ENCODE data around the gene FPR3.
A peak's percentile ranks its signal among the peaks of the same experiment; 100 is the strongest.
"Not testable (repeated sequence)": the region's sequence is repeated elsewhere in the genome, so short reads cannot be mapped to it uniquely, and the experiment has no call there.

Gene FPR3

DNA sequence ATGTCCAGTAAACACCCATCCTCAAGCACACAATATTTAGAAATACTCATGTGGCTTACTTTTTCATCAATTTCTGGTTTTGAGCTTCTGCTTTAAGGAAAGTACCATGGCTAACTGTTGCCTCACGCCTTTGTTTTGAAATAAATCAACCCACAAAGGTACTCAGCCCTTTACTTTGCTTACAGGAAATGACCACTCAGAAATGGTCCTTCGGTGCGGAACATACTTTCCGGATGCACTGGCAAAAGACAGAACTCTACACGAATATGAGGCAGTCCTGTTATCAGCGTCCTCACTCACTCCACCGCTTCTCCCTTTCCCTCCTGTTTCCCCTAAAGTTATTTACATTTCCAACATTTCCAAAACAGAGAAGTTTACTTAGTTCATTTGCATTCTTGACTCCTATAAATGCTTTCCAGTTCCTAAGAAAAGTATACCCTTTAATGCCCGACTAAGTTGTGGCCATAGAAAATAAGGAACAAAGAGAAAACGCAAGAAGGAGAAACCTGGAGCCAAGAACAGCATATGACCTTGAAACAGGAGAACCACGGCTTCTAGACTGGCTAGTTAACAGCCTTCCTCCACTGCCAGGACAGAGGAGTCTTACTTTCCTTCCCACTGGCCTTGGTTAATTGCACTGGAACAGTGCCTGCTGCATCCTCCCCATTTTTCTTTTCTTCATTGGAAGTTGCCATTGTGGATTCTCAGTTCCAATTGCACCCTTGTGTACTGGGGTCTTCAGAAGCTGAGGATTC lies 23.4 kb upstream of the FPR3 start:
- TF ChIP-seq, protein P1, sequence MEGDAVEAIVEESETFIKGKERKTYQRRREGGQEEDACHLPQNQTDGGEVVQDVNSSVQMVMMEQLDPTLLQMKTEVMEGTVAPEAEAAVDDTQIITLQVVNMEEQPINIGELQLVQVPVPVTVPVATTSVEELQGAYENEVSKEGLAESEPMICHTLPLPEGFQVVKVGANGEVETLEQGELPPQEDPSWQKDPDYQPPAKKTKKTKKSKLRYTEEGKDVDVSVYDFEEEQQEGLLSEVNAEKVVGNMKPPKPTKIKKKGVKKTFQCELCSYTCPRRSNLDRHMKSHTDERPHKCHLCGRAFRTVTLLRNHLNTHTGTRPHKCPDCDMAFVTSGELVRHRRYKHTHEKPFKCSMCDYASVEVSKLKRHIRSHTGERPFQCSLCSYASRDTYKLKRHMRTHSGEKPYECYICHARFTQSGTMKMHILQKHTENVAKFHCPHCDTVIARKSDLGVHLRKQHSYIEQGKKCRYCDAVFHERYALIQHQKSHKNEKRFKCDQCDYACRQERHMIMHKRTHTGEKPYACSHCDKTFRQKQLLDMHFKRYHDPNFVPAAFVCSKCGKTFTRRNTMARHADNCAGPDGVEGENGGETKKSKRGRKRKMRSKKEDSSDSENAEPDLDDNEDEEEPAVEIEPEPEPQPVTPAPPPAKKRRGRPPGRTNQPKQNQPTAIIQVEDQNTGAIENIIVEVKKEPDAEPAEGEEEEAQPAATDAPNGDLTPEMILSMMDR (IDR thresholded peaks at IDR 0.05; ENCODE audit: control insufficient read depth, insufficient read depth, low read depth, low read length, missing control alignments), result no peak
- no peak for DNase-seq (ENCODE audit: low read depth)
- no peak overlapping the region for H3K4me3 ChIP-seq (ENCODE audit: control insufficient read depth, low read depth, low read length)

DNA sequence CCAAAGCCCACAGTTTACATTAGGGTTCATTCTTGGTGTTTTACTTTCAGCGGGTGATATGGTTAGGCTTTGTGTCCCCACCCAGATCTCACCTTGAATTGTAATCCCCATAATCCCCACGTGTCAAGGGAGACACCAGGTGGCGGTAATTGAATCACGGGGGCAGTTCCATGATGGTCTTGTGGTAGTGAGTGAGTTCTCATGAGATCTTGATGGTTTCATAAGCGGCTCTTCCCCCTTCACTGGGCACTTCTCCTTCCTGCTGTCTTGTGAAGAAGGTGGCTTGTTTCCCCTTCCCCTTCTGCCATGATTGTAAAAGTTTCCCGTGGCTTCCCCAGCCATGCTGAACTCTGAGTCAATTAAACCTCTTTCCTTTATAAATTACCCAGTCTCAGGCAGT lies 22.0 kb upstream of the FPR3 start:
- H3K4me3 ChIP-seq (ENCODE audit: control insufficient read depth, low read depth, low read length), result no peak overlapping the region
- no peak for DNase-seq (ENCODE audit: low read depth)
- TF ChIP-seq, protein P1 (IDR thresholded peaks at IDR 0.05; ENCODE audit: control insufficient read depth, insufficient read depth, low read depth, low read length, missing control alignments), result no peak

DNA sequence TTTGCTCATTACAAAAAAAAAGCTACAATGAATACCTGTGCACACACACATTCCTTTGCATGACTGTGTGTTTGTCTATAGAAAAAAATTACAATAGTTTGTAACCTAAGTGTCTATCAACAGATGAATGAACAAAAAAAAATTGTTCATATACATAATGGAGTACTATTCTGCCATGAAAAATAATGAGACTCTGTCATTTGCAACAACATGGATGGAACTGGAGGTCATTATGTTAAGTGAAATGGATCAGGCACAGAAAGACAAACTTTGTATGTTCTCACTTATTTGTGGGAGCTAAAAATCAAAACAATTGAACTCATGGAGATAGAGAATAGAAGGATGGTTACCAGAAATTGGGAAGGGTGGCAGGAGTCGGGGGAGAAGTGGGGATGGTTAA lies 18.4 kb upstream of the FPR3 start:
- DNase-seq (ENCODE audit: low read depth), result not testable (repeated sequence)

DNA sequence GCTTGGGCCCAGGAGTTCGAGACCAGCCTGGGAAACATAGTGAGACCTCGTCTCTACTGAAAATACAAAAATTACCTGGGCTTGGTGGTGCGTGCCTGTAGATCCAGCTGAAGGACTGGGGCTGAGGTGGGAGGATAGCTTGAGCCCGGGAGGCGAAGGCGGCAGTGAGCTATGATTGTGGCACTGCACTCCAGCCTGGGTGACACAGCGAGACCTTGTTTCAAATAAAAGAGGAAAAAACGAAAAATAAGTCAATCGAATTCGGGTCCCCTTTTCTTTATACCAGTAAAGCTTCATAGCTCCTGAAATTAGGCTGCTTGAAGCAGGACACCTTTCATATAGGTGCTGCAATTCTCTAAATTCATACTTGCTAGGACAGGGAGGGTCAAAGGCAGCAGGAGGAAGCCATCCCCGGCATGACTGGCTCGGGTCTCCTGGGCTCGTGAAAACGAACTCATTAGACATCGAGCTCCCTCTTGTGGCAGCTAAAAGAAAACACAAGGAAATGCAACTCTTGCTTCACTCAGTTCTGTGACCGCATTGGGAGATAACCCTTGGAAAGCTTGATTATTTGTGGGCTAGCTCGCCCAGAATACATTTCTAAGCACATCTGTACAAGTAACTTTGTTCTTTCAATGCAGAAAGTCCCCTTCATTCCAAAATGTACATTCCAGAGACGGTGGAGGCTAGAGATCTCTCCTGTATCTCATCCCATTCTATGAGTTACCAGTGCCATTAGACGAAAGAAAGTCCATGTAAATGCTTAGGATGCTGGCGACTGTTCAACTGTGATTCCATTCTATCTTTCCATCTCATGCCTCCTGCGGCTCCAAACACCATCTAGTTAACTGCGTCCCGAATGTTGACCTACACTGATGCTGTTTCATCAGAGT lies 17.1 kb upstream of the FPR3 start:
- TF ChIP-seq, protein P1 (IDR thresholded peaks at IDR 0.05; ENCODE audit: control insufficient read depth, insufficient read depth, low read depth, low read length, missing control alignments), result peak; percentile 65
- no peak overlapping the region for H3K4me3 ChIP-seq (ENCODE audit: control insufficient read depth, low read depth, low read length)
- peak; percentile 84 for DNase-seq (ENCODE audit: low read depth)

More for the DNA sequence above, 18.4 kb upstream of the FPR3 start:
- not testable (repeated sequence) for H3K4me3 ChIP-seq (ENCODE audit: control insufficient read depth, low read depth, low read length)

DNA sequence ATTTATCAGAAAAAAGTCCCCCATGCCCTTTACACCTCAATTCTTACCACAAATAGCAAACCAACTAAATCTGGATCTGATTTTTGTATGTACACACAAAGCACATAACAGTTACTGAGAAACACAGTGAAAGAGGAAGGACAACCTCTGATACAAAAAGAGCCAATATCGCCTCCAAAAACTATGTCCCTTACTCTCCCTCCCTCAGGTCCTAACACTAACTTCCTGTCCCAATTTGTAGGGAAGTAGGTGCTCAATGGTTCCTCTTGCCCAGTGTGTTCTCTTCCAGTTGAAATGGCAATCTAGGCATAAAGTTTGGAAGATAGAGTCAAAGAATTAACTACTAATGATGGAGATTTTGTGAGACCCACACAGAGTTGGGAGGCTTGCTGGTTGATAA lies 15.8 kb upstream of the FPR3 start:
- TF ChIP-seq, protein P1 (IDR thresholded peaks at IDR 0.05; ENCODE audit: control insufficient read depth, insufficient read depth, low read depth, low read length, missing control alignments), result no peak
- no peak overlapping the region for H3K4me3 ChIP-seq (ENCODE audit: control insufficient read depth, low read depth, low read length)
- no peak for DNase-seq (ENCODE audit: low read depth)

DNA sequence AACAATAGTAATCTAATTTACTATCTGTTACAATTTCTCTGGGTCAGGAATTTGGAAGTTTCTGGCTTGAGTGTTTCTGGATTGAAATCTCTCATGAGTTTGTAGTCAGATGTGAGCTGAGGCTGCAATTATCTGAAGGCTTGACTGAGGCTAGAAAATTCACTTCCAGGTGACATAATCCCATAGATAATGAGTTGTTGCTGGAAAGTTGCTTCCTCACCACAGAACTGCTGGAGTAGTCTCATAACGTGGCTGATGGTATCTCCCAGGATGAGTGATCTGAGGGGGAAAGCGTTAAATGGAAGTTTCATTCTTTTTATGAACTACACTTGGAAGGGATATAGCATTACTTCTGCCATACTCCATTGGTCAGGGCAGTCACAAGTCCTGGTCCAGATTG lies 15.3 kb upstream of the FPR3 start:
- no peak for DNase-seq (ENCODE audit: low read depth)
- TF ChIP-seq, protein P1 (IDR thresholded peaks at IDR 0.05; ENCODE audit: control insufficient read depth, insufficient read depth, low read depth, low read length, missing control alignments), result no peak
- no peak overlapping the region for H3K4me3 ChIP-seq (ENCODE audit: control insufficient read depth, low read depth, low read length)

DNA sequence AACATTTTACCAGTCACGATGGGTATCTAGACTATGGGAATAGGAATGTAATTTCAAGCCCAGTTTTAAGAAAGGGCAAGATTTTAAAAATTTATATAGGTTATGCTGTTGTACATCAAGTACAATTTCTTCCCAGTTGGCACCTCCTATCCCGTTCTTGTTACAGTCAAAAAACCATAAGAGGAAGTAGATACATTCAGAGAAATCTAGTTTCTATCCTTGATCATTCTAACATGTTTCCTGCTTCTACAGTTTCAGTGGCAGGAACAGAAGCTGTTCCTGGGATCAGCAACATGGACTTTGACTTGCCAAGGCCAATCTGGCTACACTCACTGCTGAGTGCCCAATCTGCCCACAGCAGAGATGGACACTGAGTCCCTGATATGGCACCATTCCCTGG lies 14.7 kb upstream of the FPR3 start:
- no peak for DNase-seq (ENCODE audit: low read depth)
- H3K4me3 ChIP-seq (ENCODE audit: control insufficient read depth, low read depth, low read length), result no peak overlapping the region
- TF ChIP-seq, protein P1 (IDR thresholded peaks at IDR 0.05; ENCODE audit: control insufficient read depth, insufficient read depth, low read depth, low read length, missing control alignments), result no peak

Data from AG09309 (cell line).